SU-DHL-6 (cell line): ENCODE measurements around the gene ARHGAP26.
"Not testable (repeated sequence)": the region's sequence is repeated elsewhere in the genome, so short reads cannot be mapped to it uniquely, and the experiment has no call there.

Experiments
- H2AFZ ChIP-seq: fragments of 200-600 bp; sonication (generic); 2 replicates; pipeline ENCODE4 v1.6.1; 2014; ENCODE audit warnings: low read depth, mild to moderate bottlenecking, moderate library complexity, mixed read lengths, antibody characterized with exemption, low read length; ENCODE audit not compliant: severe bottlenecking
- H3F3A ChIP-seq: fragments of 200-600 bp; shearing (Covaris generic); 2 replicates; pipeline ENCODE4 v1.6.0; 2016; ENCODE audit warnings: antibody characterized with exemption, mild to moderate bottlenecking; ENCODE audit not compliant: insufficient read depth
- H3K27ac ChIP-seq: fragments of 200-600 bp; sonication (generic); 2 replicates; pipeline ENCODE4 v1.5.1; 2016; ENCODE audit warnings: low read depth, mild to moderate bottlenecking, low read length, moderate library complexity, mixed read lengths
- H3K27me3 ChIP-seq: fragments of 200-600 bp; sonication (generic), shearing (Covaris generic); 2 replicates; pipeline ENCODE4 v1.6.0; 2014; ENCODE audit warnings: mild to moderate bottlenecking, low read length
- H3K36me3 ChIP-seq: fragments of 200-600 bp; sonication (generic); 2 replicates; pipeline ENCODE4 v1.6.1; 2014; ENCODE audit warnings: mild to moderate bottlenecking, low read length, mixed read lengths
- H3K4me2 ChIP-seq: fragments of 300-600, 200-600 bp; shearing (Covaris generic), sonication (generic); 2 replicates; pipeline ENCODE4 v1.6.0; 2014; ENCODE audit warnings: low read length, low read depth, mild to moderate bottlenecking; ENCODE audit not compliant: poor library complexity, severe bottlenecking
- H3K4me3 ChIP-seq: fragments of 200-600 bp; sonication (generic); 2 replicates; pipeline ENCODE4 v1.5.1; 2014; ENCODE audit warnings: antibody characterized with exemption, low read length, mild to moderate bottlenecking, mixed read lengths; ENCODE audit not compliant: insufficient read depth, poor library complexity, severe bottlenecking
- H3K79me2 ChIP-seq: fragments of 200-600 bp; sonication (generic); 2 replicates; pipeline ENCODE4 v1.6.1; 2014; ENCODE audit warnings: mild to moderate bottlenecking, low read length, moderate library complexity; ENCODE audit not compliant: insufficient read depth
- H3K9ac ChIP-seq: fragments of 200-600 bp; sonication (generic); 2 replicates; pipeline ENCODE4 v1.7.0; 2014; ENCODE audit warnings: mild to moderate bottlenecking, low read length
- H3K9me2 ChIP-seq: fragments of 200-600 bp; sonication (generic); replicated peaks from 2 replicates; pipeline ENCODE4 v1.6.1; 2014; ENCODE audit warnings: low read length; ENCODE audit not compliant: insufficient read depth
- H3K9me3 ChIP-seq: fragments of 200-600 bp; sonication (generic); 2 replicates; pipeline ENCODE4 v1.6.1; 2014; ENCODE audit warnings: low read length, mixed read lengths; ENCODE audit not compliant: insufficient read depth
- H4K20me1 ChIP-seq: fragments of 200-600 bp; sonication (generic); 2 replicates; pipeline ENCODE4 v1.6.1; 2014; ENCODE audit warnings: low read depth, mild to moderate bottlenecking, antibody characterized with exemption, low read length, moderate library complexity, mixed read lengths
- EZH2phosphoT487 ChIP-seq: fragments of 200-600 bp; sonication (generic), shearing (Covaris generic); conservative IDR thresholded peaks from 2 replicates; pipeline ENCODE4 v1.6.1; 2018; ENCODE audit warnings: mild to moderate bottlenecking, antibody characterized with exemption, low read length, moderate library complexity, mixed read lengths
- TF ChIP-seq, protein P1 (sequence below): fragments of 200-600 bp; sonication (generic); IDR thresholded peaks from one replicate; pipeline ENCODE4 v1.5.1; 2017; ENCODE audit warnings: antibody characterized with exemption, mild to moderate bottlenecking, low read length, moderate library complexity; ENCODE audit not compliant: insufficient read depth, poor library complexity, severe bottlenecking

Gene ARHGAP26

DNA sequence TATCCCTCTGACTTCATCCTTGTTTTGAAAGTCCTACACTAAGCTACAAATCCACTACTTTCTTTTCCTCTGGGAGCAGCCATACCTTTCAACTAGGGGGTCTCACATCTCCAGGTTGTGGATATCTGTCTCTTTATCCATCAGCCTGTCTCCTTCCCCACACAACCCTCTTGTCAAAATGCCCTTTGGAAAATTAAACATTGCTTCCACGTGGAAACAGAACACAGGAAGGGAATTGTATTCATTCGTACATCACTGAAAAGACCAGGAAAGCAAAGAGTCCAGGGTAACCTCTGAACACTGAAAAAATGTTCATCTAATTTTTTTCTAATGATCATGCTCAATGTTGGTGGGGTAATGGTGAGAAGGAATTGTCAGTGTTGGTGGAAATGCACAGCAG lies 429.7 kb downstream of the ARHGAP26 start:
- H3K9me3 ChIP-seq: no peaks in the 10 kb centered on the region
- no peak overlapping the region for H2AFZ ChIP-seq
- H3K36me3 ChIP-seq: no peaks in the 10 kb centered on the region
- no peak overlapping the region for H3K4me2 ChIP-seq
- no peaks in the 10 kb centered on the region for H3K79me2 ChIP-seq
- H3K27me3 ChIP-seq: no peaks in the 10 kb centered on the region
- no peak overlapping the region for H3K27ac ChIP-seq
- TF ChIP-seq, protein P1, sequence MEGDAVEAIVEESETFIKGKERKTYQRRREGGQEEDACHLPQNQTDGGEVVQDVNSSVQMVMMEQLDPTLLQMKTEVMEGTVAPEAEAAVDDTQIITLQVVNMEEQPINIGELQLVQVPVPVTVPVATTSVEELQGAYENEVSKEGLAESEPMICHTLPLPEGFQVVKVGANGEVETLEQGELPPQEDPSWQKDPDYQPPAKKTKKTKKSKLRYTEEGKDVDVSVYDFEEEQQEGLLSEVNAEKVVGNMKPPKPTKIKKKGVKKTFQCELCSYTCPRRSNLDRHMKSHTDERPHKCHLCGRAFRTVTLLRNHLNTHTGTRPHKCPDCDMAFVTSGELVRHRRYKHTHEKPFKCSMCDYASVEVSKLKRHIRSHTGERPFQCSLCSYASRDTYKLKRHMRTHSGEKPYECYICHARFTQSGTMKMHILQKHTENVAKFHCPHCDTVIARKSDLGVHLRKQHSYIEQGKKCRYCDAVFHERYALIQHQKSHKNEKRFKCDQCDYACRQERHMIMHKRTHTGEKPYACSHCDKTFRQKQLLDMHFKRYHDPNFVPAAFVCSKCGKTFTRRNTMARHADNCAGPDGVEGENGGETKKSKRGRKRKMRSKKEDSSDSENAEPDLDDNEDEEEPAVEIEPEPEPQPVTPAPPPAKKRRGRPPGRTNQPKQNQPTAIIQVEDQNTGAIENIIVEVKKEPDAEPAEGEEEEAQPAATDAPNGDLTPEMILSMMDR: no peak
- TF ChIP-seq EZH2phosphoT487: no peak
- no peak overlapping the region for H3K4me3 ChIP-seq
- H3K9ac ChIP-seq: no peak overlapping the region
- H3K9me2 ChIP-seq: no peaks in the 10 kb centered on the region
- H3F3A ChIP-seq: no peaks in the 10 kb centered on the region
- H4K20me1 ChIP-seq: no peaks in the 10 kb centered on the region

DNA sequence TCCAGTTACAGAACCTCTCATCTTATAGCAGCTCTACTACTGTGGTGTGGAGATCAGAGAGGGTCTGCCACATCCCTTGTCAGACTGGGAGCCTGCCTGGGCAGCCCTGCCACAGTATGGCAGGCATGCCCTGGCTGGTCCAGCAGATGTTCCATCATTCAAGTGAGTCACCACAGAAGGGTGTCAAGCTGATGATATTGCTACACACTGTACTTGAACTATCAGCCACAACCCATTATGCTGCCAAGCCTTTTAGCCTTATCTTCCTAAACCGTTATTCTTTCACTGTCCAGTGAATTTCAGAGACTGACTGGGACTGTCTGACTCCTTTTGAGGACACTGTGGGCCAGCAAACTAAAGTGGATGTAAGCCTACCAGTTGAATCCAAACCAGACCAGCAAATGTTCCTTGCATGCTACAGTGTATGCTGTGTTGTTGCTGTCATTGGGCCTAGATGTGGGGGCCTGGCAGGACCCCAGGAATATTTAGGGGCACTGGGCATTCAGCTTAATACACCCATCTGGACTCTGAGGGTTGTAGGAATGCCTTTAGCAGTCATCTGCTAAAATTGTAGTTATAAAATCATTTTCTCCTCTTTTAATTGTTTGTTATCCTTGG lies 430.7 kb downstream of the ARHGAP26 start:
- Histone ChIP-seq H3K4me2 (no peak overlapping the region), H3K9me2 (no peaks in the 10 kb centered on the region), H3K4me3 (no peak overlapping the region), H2AFZ (no peak overlapping the region), H3K9me3 (no peaks in the 10 kb centered on the region), H3K79me2 (no peaks in the 10 kb centered on the region), H3K9ac (no peak overlapping the region), H3K36me3 (no peaks in the 10 kb centered on the region), H4K20me1 (no peaks in the 10 kb centered on the region), H3K27ac (no peak overlapping the region), H3F3A (no peaks in the 10 kb centered on the region), H3K27me3 (no peaks in the 10 kb centered on the region)
- no peak for TF ChIP-seq EZH2phosphoT487
- TF ChIP-seq, protein P1: no peak

DNA sequence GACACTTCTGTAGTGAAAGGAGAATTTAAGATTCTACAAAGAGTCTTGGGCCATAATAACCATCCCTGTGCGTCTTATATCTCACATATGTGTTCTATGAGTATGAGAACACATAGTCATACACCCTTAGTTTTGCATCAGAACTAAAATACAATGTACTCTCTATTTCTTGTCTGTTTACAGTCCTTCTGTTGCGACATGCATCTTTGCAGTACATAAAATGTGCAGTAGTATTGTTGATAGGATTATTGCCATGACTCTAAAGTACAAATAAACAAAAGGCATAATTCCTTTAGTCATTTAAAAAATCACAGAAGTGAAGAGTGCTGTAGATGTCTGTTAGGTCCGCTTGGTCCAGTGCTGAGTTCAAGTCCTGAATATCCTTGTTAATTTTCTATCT lies 431.4 kb downstream of the ARHGAP26 start:
- TF ChIP-seq EZH2phosphoT487: no peak
- TF ChIP-seq, protein P1: no peak
- no peaks in the 10 kb centered on the region for H3F3A ChIP-seq

DNA sequence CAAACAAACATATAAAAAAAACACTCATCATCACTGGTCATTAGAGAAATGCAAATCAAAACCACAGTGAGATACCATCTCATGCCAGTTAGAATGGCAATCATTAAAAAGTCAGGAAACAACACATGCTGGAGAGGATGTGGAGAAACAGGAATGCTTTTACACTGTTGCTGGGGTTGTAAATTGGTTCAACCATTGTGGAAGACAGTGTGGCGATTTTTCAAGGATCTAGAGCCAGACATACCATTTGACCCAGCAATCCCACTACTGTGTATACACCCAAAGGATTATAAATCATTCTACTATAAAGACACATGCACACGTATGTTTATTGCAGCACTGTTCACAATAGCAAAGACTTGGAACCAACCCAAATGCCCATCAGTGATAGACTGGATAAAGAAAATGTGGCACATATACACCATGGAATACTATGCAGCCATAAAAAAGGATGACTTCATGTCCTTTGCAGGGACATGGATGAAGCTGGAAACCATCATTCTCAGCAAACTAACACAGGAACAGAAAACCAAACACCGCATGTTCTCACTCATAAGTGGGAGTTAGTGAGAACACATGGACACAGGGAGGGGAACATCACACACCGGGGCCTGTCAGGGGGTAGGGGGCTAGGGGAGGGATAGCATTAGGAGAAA lies 433.3 kb downstream of the ARHGAP26 start:
- not testable (repeated sequence) for H3F3A ChIP-seq, H3K79me2 ChIP-seq, H3K36me3 ChIP-seq, H3K9me3 ChIP-seq, H3K9me2 ChIP-seq, H3K4me2 ChIP-seq, H3K4me3 ChIP-seq, H3K9ac ChIP-seq, H2AFZ ChIP-seq, H3K27ac ChIP-seq, H4K20me1 ChIP-seq, H3K27me3 ChIP-seq

More for the DNA sequence above, 431.4 kb downstream of the ARHGAP26 start:
- H3K79me2 ChIP-seq: no peaks in the 10 kb centered on the region
- H3K9me3 ChIP-seq: no peaks in the 10 kb centered on the region
- no peak overlapping the region for H3K9ac ChIP-seq
- no peaks in the 10 kb centered on the region for H3K9me2 ChIP-seq
- no peaks in the 10 kb centered on the region for H3K36me3 ChIP-seq
- H3K27ac ChIP-seq: no peak overlapping the region
- H3K4me3 ChIP-seq: no peak overlapping the region
- no peaks in the 10 kb centered on the region for H3K27me3 ChIP-seq
- H4K20me1 ChIP-seq: no peaks in the 10 kb centered on the region
- H3K4me2 ChIP-seq: no peak overlapping the region
- no peak overlapping the region for H2AFZ ChIP-seq
